T47D (cell line): ENCODE data around the gene GOLIM4.

Experiments
- DNase-seq, 2 experiments: peaks; one replicate each; pipeline versions ENCODE4 v3.0.0 to v3.0.0-alpha.2; 2011 to 2012; ENCODE audit warnings: low read depth in 1 of 2, low spot score in 1 of 2
- JUND ChIP-seq: IDR thresholded peaks from 2 replicates; pipeline ENCODE4 v1.6.1; 2012; ENCODE audit warnings: low read depth
- in situ Hi-C: cut with HindIII; loops from 2 replicates; pipeline ENCODE4 v1.10.0; 2016; ENCODE audit warnings: low sequenced_read_pairs, low pct_unique_long_range_greater_than_20kb

The GOLIM4 gene

DNA sequence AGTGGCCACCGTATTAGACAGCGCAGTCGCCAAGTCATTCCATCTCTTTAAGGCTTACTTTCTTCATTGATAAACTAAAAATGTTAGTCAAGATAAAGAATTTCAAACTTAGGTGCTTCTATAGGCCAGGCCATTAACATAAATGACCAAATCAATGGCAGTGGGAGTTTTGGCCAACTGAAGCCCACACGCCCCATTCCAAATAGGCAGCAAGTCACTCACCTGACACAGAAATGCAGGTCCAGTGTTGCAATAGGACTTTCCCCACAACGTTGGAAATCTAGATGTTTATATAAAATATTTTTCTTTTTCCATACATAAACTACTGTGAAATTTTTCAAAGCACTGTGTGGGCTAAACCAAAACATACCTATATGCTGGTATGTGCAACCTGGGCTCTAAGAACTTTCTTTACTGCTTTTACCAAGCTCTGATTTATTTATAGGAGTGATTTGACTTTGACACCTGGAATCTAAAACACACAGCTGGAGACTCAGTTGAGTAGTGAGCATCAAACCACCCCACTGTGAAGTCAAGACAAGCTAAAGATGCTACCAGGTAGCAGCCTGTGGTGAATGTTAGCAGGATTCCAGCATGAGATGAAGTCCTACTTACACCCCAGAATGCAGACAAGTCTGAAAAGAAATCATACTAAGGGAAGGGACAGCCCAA, 15.1 kb downstream of the GOLIM4 start:
- no peak for TF ChIP-seq JUND
- in situ Hi-C loops: no loop called here
- DNase-seq: no peak

GRCh38 chr3:168080022-168080421, 15.7 kb downstream of the GOLIM4 start:
- in situ Hi-C loops: no loop called here
- TF ChIP-seq JUND: no peak
- no peak for DNase-seq

DNA sequence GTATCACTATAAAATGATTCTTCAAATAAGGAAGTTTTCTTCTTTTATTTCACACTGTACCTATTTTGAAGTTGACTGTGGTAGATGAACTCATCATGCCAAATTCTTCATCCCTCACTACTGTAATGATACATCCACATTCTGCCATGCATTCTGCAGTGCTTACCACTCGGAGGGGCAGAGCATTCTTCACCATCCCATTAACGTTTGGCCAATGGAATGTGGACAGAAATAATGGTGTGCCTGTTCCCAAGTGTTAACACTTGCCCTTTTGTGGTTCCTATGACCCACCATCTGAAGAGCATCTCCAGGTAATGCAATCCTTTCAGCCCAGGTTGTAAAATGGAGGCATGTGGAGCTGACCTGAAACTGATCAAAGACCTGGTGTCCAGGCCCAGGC, 18.6 kb downstream of the GOLIM4 start:
- no peak for DNase-seq
- TF ChIP-seq JUND: no peak
- in situ Hi-C loops: no loop called here

- in situ Hi-C loops: no loop called here
- no peak for DNase-seq
- no peak for TF ChIP-seq JUND
Observed at GRCh38 chr3:168073842-168074605, 21.7 kb downstream of the GOLIM4 start.

DNA sequence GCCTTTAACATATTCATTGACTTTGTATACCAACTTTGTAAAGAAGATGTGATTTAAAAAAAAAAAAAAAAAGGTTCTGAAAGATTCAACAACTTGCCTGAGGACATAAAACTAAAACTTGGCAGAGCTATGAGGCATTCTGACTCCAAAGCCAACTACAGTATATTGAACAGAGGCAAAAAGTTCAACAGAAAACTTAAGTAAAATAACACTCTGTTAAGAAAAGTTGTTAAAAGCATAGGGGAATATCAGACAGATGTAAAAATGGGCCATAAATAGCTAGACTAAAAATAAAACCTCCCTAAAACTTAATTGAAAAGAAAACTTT, 23.4 kb downstream of the GOLIM4 start:
- in situ Hi-C loops: no loop called here
- TF ChIP-seq JUND: no peak
- DNase-seq: no peak

- in situ Hi-C loops: no loop called here
- DNase-seq: no peak
- TF ChIP-seq JUND: no peak
Observed at GRCh38 chr3:168071591-168072322, 24.0 kb downstream of the GOLIM4 start.

DNA sequence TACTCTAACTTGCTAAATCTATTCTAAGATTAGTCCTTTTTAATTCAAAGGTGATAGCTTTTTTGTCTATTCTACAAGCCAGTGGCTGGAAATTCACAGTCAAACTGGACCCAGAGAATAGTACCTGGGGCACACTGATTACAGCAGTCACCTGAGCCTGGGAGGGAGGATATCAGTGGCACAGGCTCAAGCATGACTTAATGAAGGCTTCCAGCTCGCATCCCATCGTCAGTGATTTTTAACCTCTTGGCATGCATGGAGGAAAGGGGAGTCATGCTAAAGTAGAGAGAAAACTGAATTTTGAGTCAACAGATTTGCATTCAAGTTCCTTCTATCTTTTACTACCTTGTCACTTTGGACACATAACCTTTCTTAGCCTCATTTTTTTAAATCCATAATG, 24.8 kb downstream of the GOLIM4 start:
- in situ Hi-C loops: no loop called here
- DNase-seq: no peak
- TF ChIP-seq JUND: no peak

DNA sequence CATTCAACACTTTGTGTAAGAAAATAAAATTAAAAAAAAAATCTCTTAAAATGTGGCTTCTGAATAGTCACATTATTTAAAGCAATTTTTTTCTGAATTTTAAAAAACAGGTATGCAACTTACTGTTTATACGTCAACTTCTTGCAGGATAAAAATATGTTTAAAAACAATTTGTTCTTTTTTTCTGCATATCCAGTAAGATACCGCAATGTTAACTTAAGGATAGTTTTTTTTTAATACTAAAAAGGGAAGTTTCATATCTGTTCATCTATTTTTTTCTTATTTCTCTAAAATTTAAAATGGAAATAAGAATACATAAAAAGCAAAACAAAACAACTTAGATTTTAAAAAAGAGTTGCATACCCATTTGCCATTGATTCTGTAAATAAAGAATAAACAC, 27.4 kb downstream of the GOLIM4 start:
- TF ChIP-seq JUND: no peak
- in situ Hi-C loops: no loop called here
- DNase-seq: no peak

DNA sequence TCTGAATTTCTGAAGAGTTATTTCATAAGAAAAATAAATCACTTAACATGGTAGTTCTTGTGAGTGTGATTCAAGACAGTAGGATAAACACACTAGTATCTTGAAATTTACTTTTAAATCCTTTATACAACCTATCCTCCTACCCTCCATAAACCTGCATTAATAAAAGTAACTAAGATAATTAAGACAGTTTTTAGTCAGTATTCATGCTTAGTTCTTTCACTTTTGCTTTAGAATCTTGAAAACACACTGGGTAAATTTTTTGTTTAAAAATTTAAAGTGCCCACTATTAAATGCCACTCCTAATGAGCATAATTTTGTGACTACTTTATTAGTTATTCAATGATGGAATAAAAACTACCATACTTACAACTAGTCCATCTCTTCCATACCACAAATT, 28.8 kb downstream of the GOLIM4 start:
- TF ChIP-seq JUND: no peak
- in situ Hi-C loops: no loop called here
- no peak for DNase-seq

- no peak for DNase-seq
- TF ChIP-seq JUND: no peak
- in situ Hi-C loops: no loop called here
Observed at GRCh38 chr3:168065569-168065968, 30.2 kb downstream of the GOLIM4 start.

DNA sequence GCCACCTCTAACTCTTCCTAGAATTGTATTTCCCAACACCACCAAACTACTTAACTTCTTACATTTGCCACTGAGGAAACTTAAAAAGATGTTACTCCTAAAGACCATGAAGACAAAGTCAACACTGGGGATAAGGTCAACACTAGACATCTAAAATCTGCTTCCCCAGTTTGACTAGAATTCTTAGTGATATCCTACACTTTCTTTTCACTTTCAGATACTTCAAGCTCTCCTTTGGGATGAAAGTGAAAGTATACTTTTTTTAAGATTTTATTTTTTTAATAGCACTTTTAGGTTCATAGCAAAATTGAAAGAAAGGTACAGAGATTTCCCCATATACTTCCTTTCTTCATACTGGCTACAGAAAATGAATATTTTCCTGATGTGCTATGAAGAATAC, 32.6 kb downstream of the GOLIM4 start:
- in situ Hi-C loops: no loop called here
- DNase-seq: no peak
- no peak for TF ChIP-seq JUND

- no peak for DNase-seq
- no peak for TF ChIP-seq JUND
- in situ Hi-C loops: no loop called here
Observed at GRCh38 chr3:168062679-168063078, 33.0 kb downstream of the GOLIM4 start.

DNA sequence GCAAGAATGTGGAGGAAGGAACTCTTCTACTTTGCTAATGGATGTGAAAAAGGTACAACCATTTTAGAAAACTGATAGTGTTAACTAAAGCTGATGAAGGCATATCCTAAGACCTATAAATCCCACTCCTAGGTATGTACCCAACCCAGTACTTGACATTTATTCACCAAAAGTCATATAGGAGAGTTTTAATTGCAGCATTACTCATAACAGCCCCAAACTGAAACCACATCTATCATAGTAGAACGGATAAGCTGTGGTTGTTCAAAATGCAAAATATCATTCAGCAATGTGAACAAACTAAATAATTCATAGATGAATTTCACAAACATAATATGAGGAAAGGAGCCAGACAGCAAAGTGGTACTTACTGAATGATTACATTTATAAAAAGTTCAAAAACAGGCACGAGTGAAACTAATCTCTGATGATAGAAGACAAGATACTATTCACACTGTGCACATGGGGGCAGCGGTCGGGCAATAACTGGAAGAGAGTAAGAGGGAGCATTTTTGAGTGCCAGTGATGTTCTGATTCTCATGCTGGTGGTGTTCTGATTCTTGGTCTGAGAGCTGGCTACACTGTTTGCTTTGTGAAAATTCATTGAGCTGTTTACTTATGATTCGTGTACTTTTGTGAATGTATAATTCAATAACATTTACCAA, 34.3 kb downstream of the GOLIM4 start:
- DNase-seq: no peak
- in situ Hi-C loops: no loop called here
- no peak for TF ChIP-seq JUND
